22Rv1 (cell line): ENCODE measurements around the gene MARK1.

Experiments
- CTCF ChIP-seq: fragments of 450-650 bp; IDR thresholded peaks from 2 replicates; pipeline ENCODE4 v1.5.1; 2017; ENCODE audit warnings: mild to moderate bottlenecking
- ZFX ChIP-seq: fragments of 450-650 bp; IDR thresholded peaks from 2 replicates; pipeline ENCODE4 v1.6.1; 2017; ENCODE audit warnings: antibody characterized with exemption, borderline replicate concordance

- TF ChIP-seq CTCF (no peak), ZFX (no peak)
Measured at GRCh38 chr1:220507085-220507484, 20.9 kb upstream of the MARK1 start.
